ENCODE results near the gene HTR7. TPM values are rescaled to one million over a fixed set of nuclear protein-coding genes. Genes with fewer than 3 reads are reported as not detected.
"Not testable (repeated sequence)": the region's sequence is repeated elsewhere in the genome, so short reads cannot be mapped to it uniquely, and the experiment has no call there.

Gene HTR7
- not detected for polyA plus RNA-seq (ENCODE audit: low read depth in 6 of 6)

- H3K27me3 Mint-ChIP-seq: peaks cover 24 to 37% (median 33%) of the 10 kb centered on the region in 3 donors
- ATAC-seq (ENCODE audit: low read depth in 2 of 2) (peak; percentile 85 to 89), DNase-seq (peak; percentile 73)
- H3K4me1 Mint-ChIP-seq: peaks cover 7 to 14% (median 14%) of the 10 kb centered on the region in 3 donors
- H3K4me3 Mint-ChIP-seq: peak within 1 kb of the TSS; percentile 90 to 99 (median 94)
- H3K9me3 Mint-ChIP-seq: peaks cover 0 to under 1% (median 0%) of the 10 kb centered on the region in 7 donors
- peak within 1 kb of the TSS in 5 of 6 donors; percentile 66 to 98 (median 81) for H3K27ac Mint-ChIP-seq
- peaks cover 0 to 4% of the 10 kb centered on the region in 2 donors for H3K36me3 Mint-ChIP-seq
Observed at GRCh38 chr10:90857635-90858460, at the start of gene HTR7. HTR7 (minus strand) TSS chr10:90858039; CDS start chr10:90857671, 368 bp downstream.

- Mint-ChIP-seq H3K27me3 (no peaks in the 10 kb centered on the region), H3K9me3 (no peaks in the 10 kb centered on the region), H3K4me1 (peaks cover 0 to 3% (median 2%) of the 10 kb centered on the region in 3 donors), H3K4me3 (no peak overlapping the region), H3K36me3 (peaks cover 0 to 19% of the 10 kb centered on the region in 2 donors), H3K27ac (no peak overlapping the region)
- no peak for DNase-seq
- no peak for ATAC-seq (ENCODE audit: low read depth in 2 of 2)
Observed at GRCh38 chr10:90906596-90906995, 48.8 kb upstream of the HTR7 start.

GRCh38 chr10:90905925-90906324 is 48.1 kb upstream of the HTR7 start:
- DNase-seq: no peak
- H3K36me3 Mint-ChIP-seq: peaks cover 0 to 19% of the 10 kb centered on the region in 2 donors
- no peak overlapping the region for H3K4me3 Mint-ChIP-seq
- H3K4me1 Mint-ChIP-seq: no peaks in the 10 kb centered on the region
- ATAC-seq (ENCODE audit: low read depth in 2 of 2): no peak
- no peaks in the 10 kb centered on the region for H3K9me3 Mint-ChIP-seq
- H3K27ac Mint-ChIP-seq: peak overlapping the region in 3 of 6 donors; percentile 1 to 32 (median 5)
- no peaks in the 10 kb centered on the region for H3K27me3 Mint-ChIP-seq

- H3K4me3 Mint-ChIP-seq; DNase-seq; H3K27me3 Mint-ChIP-seq; ATAC-seq (ENCODE audit: low read depth in 2 of 2); H3K9me3 Mint-ChIP-seq: not testable (repeated sequence)
- Mint-ChIP-seq H3K4me1 (peaks cover 0 to 15% (median 0%) of the 10 kb centered on the region in 3 donors), H3K36me3 (peaks cover 23 to 26% of the 10 kb centered on the region in 2 donors), H3K27ac (peak overlapping the region in 3 of 6 donors; percentile 54 to 88 (median 78))
Observed at GRCh38 chr10:90896916-90897315, 39.1 kb upstream of the HTR7 start.

- no peak for ATAC-seq (ENCODE audit: low read depth in 2 of 2)
- Mint-ChIP-seq H3K4me3 (no peak overlapping the region), H3K27ac (peak overlapping the region in 1 of 6 donors; percentile 51), H3K4me1 (peaks cover 0 to 15% (median 0%) of the 10 kb centered on the region in 3 donors), H3K36me3 (peaks cover 30 to 58% of the 10 kb centered on the region in 2 donors), H3K9me3 (no peaks in the 10 kb centered on the region), H3K27me3 (no peaks in the 10 kb centered on the region)
- no peak for DNase-seq
Observed at GRCh38 chr10:90893190-90893589, 35.4 kb upstream of the HTR7 start.

GRCh38 chr10:90890347-90890746 is 32.5 kb upstream of the HTR7 start:
- ATAC-seq (ENCODE audit: low read depth in 2 of 2) (no peak), DNase-seq (no peak)
- H3K27me3 Mint-ChIP-seq: no peaks in the 10 kb centered on the region
- H3K27ac Mint-ChIP-seq: no peak overlapping the region
- peaks cover 0 to 3% (median 0%) of the 10 kb centered on the region in 3 donors for H3K4me1 Mint-ChIP-seq
- no peak overlapping the region for H3K4me3 Mint-ChIP-seq
- H3K9me3 Mint-ChIP-seq: no peaks in the 10 kb centered on the region
- H3K36me3 Mint-ChIP-seq: peaks cover 39 to 70% of the 10 kb centered on the region in 2 donors

- Mint-ChIP-seq H3K4me1 (peaks cover 0 to 3% (median 0%) of the 10 kb centered on the region in 3 donors), H3K27me3 (no peaks in the 10 kb centered on the region), H3K36me3 (peaks cover 38 to 68% of the 10 kb centered on the region in 2 donors), H3K9me3 (no peaks in the 10 kb centered on the region), H3K27ac (no peak overlapping the region), H3K4me3 (no peak overlapping the region)
- ATAC-seq (ENCODE audit: low read depth in 2 of 2) (no peak), DNase-seq (no peak)
Observed at GRCh38 chr10:90889636-90890035, 31.8 kb upstream of the HTR7 start.

GRCh38 chr10:90888387-90888786 is 30.5 kb upstream of the HTR7 start:
- H3K4me1 Mint-ChIP-seq: no peaks in the 10 kb centered on the region
- no peaks in the 10 kb centered on the region for H3K9me3 Mint-ChIP-seq
- H3K36me3 Mint-ChIP-seq: peaks cover 27 to 68% of the 10 kb centered on the region in 2 donors
- DNase-seq (no peak), ATAC-seq (ENCODE audit: low read depth in 2 of 2) (no peak)
- no peak overlapping the region for H3K27ac Mint-ChIP-seq
- H3K27me3 Mint-ChIP-seq: no peaks in the 10 kb centered on the region
- H3K4me3 Mint-ChIP-seq: no peak overlapping the region

GRCh38 chr10:90887555-90887954 is 29.7 kb upstream of the HTR7 start:
- DNase-seq (no peak), ATAC-seq (ENCODE audit: low read depth in 2 of 2) (no peak)
- Mint-ChIP-seq H3K9me3 (no peaks in the 10 kb centered on the region), H3K4me1 (no peaks in the 10 kb centered on the region), H3K4me3 (no peak overlapping the region), H3K27me3 (no peaks in the 10 kb centered on the region), H3K36me3 (peaks cover 24 to 67% of the 10 kb centered on the region in 2 donors), H3K27ac (no peak overlapping the region)

- ATAC-seq (ENCODE audit: low read depth in 2 of 2) (no peak), DNase-seq (no peak)
- H3K9me3 Mint-ChIP-seq: no peaks in the 10 kb centered on the region
- H3K4me1 Mint-ChIP-seq: no peaks in the 10 kb centered on the region
- H3K36me3 Mint-ChIP-seq: peaks cover 24 to 46% of the 10 kb centered on the region in 2 donors
- H3K27ac Mint-ChIP-seq: no peak overlapping the region
- no peak overlapping the region for H3K4me3 Mint-ChIP-seq
- H3K27me3 Mint-ChIP-seq: no peaks in the 10 kb centered on the region
Observed at GRCh38 chr10:90885176-90885575, 27.3 kb upstream of the HTR7 start.

GRCh38 chr10:90884431-90884830 is 26.6 kb upstream of the HTR7 start:
- Mint-ChIP-seq H3K36me3 (peaks cover 24 to 39% of the 10 kb centered on the region in 2 donors), H3K4me1 (no peaks in the 10 kb centered on the region), H3K4me3 (no peak overlapping the region), H3K27ac (peak overlapping the region in 1 of 6 donors; percentile 32), H3K27me3 (no peaks in the 10 kb centered on the region), H3K9me3 (no peaks in the 10 kb centered on the region)
- ATAC-seq (ENCODE audit: low read depth in 2 of 2): no peak
- no peak for DNase-seq

- peak; percentile 24 for DNase-seq
- peak; percentile 12 to 35 for ATAC-seq (ENCODE audit: low read depth in 2 of 2)
- Mint-ChIP-seq H3K27ac (peak overlapping the region in 1 of 6 donors; percentile 22), H3K36me3 (peaks cover 11 to 22% of the 10 kb centered on the region in 2 donors)
- H3K27me3 Mint-ChIP-seq, H3K9me3 Mint-ChIP-seq, H3K4me1 Mint-ChIP-seq, H3K4me3 Mint-ChIP-seq: not testable (repeated sequence)
Observed at GRCh38 chr10:90880059-90880719, 22.4 kb upstream of the HTR7 start.

GRCh38 chr10:90879062-90879461 is 21.2 kb upstream of the HTR7 start:
- H3K27me3 Mint-ChIP-seq: no peaks in the 10 kb centered on the region
- peaks cover 11 to 15% of the 10 kb centered on the region in 2 donors for H3K36me3 Mint-ChIP-seq

More at GRCh38 chr10:90879062-90879461, 21.2 kb upstream of the HTR7 start:
- Mint-ChIP-seq H3K4me1 (peaks cover 3 to 6% (median 4%) of the 10 kb centered on the region in 3 donors), H3K4me3 (no peak overlapping the region), H3K9me3 (no peaks in the 10 kb centered on the region), H3K27ac (no peak overlapping the region)
- DNase-seq (no peak), ATAC-seq (ENCODE audit: low read depth in 2 of 2) (no peak)
